GM19193 (cell line): ENCODE measurements around the gene YEATS2.

ENCODE experiments used
- POLR2A ChIP-seq: IDR thresholded peaks from 4 replicates; pipeline ENCODE4 v1.6.1; 2011; ENCODE audit not compliant: insufficient read depth, insufficient read length; ENCODE audit errors: extremely low read depth

Gene YEATS2

GRCh38 chr3:183698756-183699155 is 1.2 kb downstream of the YEATS2 start:
- no peak for TF ChIP-seq POLR2A

DNA sequence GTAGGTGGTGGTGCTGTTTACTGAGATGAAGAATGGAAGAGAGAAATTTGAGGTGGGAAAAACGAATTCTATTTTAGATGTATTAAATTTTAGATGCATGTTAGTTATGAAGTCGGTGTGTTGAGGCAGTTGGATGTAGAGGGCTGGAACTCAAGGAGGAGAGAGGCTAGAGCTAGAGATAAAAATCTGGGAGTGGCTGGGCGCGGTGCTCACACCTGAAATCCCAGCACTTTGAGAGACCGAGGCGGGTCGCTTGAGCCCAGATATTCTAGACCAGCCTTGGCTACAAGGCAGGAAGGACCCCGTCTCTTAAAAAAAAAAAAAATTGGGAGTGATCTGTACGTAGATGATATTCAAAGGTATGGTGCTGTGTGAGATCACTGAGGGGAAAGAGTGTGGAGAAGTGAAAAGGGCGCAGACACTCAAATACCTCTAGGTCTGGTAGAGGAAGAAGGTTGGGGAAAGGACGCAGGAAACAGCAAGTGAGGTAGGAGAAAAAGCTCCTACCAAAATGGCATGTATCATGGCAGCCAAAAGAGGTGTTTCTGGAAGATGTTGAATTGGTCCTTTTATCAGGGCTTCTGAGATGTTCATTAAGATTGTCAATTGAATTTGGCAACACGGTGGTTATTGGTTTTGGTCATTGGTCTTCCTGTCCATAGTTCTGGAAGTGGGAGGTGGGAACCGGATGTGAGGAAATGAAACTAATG is 1.8 kb downstream of the YEATS2 start:
- no peak for TF ChIP-seq POLR2A

GRCh38 chr3:183701744-183702143 is 4.1 kb downstream of the YEATS2 start:
- no peak for TF ChIP-seq POLR2A

DNA sequence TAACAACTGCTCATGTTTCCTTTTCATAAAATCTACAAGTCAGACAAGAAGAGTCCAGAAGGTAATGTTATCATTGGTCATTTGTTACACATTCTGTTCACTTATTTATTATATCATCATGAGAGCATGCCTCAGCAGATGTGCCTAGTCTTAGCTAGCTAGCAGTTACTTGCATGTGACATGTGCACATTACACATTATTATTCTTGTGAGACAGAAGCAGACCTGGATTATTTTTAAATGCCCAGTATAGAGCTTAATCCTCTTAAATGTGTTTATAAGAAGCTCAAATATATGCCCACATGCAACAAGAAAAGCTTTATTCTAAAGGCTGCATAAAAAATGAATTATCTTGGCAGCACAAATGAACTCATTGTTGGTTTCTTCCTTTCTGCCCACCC is 12.6 kb downstream of the YEATS2 start:
- no peak for TF ChIP-seq POLR2A

DNA sequence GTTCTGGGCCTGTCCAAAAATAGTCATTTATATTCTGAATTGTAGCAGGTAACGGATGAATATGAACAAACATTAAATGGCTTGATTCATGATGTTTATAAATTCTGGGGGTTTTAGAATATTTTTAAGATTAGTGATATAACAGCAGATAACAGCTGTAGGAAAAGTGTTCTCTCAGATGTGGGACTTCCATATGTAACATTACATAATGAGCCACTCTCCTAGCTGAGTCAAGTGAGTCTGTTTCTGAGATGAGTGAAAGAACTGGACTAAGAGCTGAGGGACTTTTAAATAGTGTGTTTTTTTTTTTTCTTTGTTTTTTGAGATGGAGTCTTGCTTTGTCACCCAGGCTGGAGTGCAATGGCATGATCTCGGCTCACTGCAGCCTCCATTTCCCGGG is 13.9 kb downstream of the YEATS2 start:
- no peak for TF ChIP-seq POLR2A

DNA sequence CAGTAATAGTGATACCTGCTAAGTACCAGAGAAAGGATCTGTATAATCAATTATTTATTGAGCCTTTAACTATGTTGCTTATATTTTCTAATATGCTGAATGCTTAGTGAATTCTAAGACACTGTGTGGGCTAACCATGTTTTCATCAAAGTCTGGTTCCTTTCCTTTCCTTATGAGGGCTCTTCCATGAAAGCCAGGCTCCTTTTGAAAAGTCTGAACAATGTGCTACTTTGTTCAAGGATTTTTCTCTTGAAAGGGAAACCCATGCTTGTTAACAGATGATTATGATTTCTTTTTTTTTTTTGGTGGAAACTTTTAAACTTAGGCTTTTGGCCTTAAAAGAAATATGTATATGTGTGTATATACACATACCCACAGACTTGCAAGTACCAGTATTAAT is 17.0 kb downstream of the YEATS2 start:
- no peak for TF ChIP-seq POLR2A

- no peak for TF ChIP-seq POLR2A
These were observed 20.4 kb downstream of the YEATS2 start for GRCh38 chr3:183718012-183718411.

DNA sequence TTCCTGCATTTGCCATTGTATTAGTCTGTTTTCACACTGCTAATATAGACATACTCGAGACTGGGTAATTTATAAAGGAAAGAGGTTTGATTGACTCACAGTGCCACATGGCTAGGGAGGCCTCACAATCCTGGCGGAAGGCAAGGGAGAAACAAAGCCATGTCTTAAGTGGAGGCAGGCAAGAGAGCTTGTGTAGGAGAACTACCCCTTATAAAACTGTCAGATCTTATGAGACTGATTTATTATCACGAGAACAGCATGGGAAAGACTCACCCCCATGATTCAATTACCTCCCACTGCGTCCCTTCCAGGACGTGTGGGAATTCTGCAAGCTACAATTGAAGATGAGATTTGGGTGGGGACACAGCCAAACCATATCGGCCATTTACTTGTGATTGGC is 27.8 kb downstream of the YEATS2 start:
- TF ChIP-seq POLR2A = no peak

DNA sequence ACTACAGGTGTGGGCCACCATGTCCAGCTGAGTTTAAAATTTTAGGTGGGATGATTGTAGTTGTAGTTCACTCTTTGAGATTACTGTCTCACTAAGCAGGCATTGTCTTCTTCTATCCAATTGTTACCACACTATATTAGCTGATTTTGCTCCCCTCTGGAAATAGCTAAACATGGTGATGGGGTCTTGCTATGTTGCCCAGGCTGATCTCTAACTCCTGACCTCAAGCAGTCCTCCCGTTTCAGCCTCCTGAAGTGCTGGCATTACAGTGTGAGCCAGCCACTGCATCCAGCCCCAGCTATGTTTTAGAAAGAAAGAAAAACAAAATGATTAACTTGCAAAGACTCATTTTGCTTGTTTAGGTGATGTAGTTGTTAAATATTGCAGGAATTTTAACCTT is 30.6 kb downstream of the YEATS2 start:
- no peak for TF ChIP-seq POLR2A

DNA sequence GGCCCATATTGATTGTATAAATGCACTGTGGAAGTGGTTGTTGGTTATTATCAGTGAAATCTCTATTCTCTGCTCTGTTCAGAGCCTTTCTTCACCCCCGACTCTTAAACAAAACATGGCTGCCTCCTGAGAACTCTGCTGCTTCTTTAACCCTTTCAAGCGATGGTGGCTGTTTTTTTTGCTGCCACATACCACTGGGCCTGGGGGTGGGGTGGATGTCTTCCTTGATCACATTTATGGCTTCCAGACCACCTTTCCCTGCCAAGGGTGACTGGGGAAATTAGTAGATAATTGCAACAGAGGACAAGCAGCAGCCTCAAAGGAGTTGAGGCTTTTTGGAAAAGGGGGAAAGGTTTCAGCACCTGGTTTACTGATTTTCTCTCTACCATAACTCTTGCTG is 32.8 kb downstream of the YEATS2 start:
- TF ChIP-seq POLR2A = no peak

DNA sequence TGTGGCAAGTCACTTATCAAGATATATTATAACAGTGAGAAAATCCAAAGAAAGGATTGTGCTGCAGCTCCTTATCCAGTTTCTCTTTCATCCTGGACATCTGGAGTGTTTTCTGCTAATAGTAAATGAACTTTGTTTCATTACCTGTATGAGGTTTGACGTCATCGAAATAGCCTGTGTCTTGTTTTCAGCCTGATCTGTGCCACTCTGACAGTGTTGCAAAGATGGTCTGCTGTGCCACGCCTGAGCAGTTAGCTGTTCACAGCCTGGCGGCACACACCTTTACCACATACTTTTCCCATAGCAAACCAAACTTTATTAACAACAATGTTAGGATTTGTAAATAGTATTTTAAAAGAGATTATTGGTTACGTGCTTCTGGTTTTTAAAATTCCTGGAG is 34.0 kb downstream of the YEATS2 start:
- no peak for TF ChIP-seq POLR2A

- TF ChIP-seq POLR2A = no peak
These were observed 36.0 kb downstream of the YEATS2 start for GRCh38 chr3:183733553-183733952.

GRCh38 chr3:183734750-183735494 is 37.3 kb downstream of the YEATS2 start:
- no peak for TF ChIP-seq POLR2A

DNA sequence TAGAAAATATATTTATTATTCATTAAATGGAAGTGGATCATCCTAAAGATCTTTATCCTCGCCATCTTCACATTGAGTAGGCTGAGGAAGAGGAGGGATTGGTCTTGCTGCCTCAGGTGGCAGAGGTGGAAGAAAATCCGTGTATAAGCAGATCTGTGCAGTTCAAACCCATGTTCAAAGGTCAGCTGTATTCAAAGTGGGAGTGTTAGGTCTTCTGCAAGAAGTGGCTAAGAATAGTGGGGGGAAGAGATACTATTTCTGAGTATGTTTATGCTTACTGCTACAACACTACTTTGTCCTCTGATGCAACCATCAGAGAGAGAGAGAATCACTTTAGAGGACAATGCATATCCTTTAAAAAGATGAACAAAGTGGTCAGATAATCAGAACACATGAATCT is 39.5 kb downstream of the YEATS2 start:
- no peak for TF ChIP-seq POLR2A

DNA sequence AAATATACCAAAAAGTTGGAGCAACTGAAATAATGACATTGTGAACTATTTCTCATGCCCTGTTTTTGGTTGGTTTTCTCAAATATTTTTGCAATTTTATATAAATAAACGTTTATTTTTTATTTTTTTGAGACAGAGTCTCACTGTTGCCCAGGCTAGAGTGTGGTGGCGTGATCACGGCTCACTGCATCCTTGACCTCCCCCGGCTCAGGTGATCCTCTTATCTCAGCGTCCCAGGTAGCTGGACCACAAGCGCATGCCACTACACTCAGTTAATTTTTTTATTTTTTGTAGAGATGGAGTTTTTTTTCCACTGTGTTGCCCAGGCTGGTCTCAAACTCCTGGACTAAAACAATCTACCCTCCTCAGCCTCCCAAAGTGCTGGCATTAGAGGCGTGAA is 45.6 kb downstream of the YEATS2 start:
- no peak for TF ChIP-seq POLR2A

GRCh38 chr3:183745300-183746098 is 47.9 kb downstream of the YEATS2 start:
- no peak for TF ChIP-seq POLR2A

GRCh38 chr3:183754052-183754451 is 56.5 kb downstream of the YEATS2 start:
- TF ChIP-seq POLR2A = no peak

DNA sequence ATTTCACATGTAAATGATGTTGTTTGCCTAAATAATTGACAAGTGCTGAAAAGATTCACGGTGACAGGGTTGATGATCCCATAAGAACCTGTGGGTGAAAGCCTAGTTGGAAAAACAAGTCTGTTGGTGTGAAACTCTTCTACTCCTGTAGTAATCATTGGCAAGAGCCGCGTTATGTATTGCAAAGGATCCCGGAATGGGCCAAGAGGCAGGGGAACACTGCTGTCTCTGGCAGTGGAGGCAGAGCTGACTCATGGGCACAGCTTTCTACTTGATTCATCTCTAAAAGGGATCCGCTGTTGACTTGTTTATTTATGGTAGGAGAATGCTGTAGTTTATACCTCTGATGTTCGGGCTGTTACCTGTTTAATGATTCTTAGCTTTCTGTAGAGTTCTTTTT is 64.7 kb downstream of the YEATS2 start:
- TF ChIP-seq POLR2A = no peak
